SHP77 (cell line): ENCODE results near the gene ACADVL.

Source experiments
- DNase-seq, 2 experiments: peaks; one replicate each; lab custom pipeline; 2025; lab: John Stamatoyannopoulos, UW

ACADVL gene

DNA sequence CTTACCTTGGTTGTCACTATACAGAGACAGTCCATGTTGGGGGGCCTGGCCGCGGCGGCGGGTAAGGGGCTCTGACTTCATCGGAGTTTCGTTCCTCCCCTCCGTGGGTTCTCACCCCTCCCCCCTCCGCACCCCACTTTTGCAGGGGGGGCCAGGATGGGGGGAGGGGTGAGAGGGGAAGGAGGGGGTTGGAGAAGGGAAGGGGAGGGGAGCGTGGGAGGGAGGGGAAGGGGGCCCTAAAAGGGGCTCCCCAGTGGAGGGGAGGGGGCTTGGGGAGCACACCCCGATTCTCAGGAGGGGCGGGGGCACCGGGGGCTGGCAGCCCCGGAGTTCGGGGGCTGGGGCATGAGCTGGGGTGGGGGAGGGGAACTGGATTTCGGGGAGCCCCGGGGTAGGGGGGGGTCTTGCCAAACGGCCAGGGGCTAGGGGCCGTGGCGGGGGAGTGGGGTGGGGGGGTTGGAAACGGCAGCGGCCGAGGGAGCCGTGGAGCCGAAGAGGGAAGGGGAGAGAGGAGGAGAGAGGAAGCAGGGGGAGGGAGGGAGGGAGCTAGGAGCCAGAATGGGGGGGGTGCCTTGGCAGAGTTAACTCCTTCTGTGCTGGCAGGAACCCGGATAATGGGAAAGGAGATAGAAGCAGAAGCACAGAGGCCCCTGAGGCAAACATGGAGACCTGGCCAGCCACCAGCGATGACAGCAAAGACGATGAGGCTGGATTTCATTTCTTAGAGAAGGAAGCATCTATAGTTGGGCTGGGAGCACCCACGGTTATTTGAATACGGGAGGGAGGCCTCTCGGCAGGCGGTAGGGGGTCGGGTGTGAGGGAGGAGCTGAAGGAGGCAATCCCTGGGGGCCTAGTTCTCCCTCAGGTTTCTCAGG lies 2.4 kb upstream of the ACADVL start:
- peak; percentile 39 to 73 for DNase-seq

DNA sequence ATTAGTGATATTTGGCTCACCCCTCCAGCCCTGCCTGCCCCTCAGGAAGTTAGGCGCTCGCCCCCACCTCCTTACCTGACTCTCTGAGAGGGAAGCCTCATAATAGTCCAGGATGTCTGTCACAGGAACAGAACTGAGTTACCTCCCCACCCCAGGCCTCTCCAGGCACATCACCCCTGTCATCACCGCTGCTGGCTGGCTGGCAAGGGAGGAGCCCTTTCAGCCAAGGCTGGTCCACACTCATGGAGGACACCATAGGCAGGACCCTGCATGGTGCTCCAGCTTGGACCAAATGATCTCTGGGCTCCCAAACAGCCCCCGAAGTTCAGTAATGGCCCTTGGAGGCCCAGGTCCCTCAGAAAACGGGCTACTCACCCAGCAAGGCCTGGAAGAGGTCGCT lies 1.6 kb upstream of the ACADVL start:
- no peak for DNase-seq

GRCh38 chr17:7218758-7219157 lies 980 bp upstream of the ACADVL start:
- no peak for DNase-seq

DNA sequence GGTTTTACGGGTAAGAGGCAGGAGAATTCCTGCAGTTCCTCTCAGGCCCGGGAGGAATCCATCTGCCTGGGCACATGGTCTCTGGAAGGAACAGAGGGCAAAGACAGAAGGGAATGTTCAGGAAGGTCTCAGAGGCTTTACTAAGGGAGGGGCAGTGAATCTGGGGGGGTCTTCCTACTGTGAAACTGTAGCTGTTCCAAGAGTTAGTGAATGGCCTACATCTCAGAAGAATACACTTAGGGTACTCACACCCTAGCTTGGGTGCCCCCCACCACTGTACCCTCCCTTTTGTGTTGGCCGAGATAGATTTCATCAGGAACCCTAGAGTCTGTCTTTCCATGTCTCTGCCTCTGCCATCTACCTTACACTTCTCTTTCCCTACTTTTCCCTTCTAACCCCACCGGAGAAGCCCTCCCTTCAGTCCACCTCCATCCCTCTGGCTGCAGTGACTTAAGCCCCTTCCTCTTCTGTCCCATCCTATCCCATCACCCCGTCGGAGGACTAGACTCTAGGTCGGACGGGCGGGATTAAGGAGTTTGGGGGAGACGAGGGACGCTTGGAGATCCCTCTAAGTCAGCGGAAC lies 418 bp upstream of the ACADVL start:
- no peak for DNase-seq

- peak; percentile 45 to 77 for DNase-seq
These were observed 997 bp downstream of the ACADVL start for GRCh38 chr17:7220593-7221277.

DNA sequence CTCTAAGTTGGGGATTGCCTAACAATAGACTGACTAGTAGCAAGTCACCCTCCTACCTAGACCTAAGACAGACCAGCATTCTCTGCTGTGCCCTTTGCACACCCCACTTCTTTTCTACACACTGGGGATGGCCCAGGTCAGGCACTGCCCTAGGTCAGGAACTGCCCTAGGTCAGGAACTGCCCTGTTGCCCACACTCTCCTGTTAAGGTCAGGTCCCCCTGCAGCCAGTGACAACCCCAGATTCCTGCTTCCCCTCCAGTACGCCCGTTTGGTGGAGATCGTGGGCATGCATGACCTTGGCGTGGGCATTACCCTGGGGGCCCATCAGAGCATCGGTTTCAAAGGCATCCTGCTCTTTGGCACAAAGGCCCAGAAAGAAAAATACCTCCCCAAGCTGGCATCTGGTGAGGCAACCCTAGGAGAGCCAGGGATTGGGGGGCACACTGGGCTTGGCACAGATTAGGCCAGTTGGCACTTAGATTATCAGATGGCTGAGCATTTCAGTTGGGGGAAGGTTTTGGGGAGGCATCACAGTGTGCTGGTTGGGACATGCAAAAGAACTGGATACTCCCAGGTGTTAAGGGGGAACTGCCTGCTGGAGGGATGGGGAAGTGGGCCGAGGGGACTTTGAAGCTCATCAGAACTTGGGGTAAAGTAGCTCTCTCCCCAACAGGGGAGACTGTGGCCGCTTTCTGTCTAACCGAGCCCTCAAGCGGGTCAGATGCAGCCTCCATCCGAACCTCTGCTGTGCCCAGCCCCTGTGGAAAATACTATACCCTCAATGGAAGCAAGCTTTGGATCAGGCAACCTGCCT lies 1.7 kb downstream of the ACADVL start:
- no peak for DNase-seq

- no peak for DNase-seq
These were observed 2.6 kb downstream of the ACADVL start for GRCh38 chr17:7222093-7222971.

DNA sequence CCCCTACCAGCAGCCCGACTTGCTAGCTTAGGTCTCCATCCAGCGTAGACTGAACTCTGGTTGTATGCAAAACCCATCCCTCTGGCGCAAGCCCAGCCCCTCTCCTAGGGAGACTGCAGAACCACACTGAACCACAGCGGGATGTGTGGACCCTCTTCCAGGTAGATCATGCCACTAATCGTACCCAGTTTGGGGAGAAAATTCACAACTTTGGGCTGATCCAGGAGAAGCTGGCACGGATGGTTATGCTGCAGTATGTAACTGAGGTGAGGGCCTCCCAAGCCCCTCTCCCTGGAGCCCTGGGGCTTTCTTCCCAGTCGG lies 3.2 kb downstream of the ACADVL start:
- DNase-seq, result no peak

GRCh38 chr17:7223375-7223774 lies 3.6 kb downstream of the ACADVL start:
- no peak for DNase-seq

DNA sequence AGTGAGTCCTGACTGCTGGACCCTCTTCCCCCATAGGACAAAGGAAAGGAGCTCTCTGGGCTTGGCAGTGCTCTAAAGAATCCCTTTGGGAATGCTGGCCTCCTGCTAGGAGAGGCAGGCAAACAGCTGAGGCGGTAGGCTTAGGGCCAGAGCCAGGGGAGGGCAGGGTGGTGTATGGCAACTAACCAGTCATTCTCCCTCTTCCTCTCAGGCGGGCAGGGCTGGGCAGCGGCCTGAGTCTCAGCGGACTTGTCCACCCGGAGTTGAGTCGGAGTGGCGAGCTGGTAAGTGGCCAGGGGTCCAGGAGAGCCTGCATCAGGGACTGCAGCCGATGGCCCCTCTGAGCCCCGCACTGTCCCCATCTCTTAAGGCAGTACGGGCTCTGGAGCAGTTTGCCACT lies 4.4 kb downstream of the ACADVL start:
- DNase-seq, result no peak

- no peak for DNase-seq
These were observed 4.9 kb downstream of the ACADVL start for GRCh38 chr17:7224661-7225111.

DNA sequence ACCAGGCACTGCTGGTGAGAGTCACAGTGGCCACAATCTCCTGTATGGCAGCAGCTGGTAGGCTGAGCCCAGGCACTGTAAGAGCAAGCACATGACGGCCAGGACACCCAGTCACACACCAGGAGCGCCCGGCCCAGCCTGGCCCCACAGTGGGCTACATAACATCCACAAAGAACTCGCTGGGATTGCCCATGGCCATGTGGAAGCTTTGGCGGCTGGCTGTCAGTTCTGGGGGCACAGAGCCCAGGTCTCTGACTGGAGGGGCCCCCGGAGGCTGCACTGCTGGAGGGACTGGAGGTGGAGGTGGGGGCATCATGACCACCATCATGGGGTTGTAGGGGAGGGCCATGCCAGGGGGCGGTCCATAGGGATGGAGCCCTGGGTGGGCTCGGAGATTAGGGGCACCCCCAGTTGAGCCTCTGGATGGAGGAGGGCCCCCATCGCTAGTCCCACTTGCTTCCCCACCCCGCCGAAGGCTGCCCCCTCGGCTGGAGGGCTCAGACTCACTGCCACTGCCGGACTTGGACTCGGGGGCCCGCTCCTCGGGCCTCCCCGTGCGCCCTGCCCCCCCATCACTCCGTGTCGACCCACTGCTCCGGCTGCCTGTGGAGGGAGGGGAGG lies 6.1 kb downstream of the ACADVL start:
- DNase-seq, result no peak

GRCh38 chr17:7226721-7227710 lies 7.3 kb downstream of the ACADVL start:
- DNase-seq, result no peak

GRCh38 chr17:7228920-7229319 lies 9.2 kb downstream of the ACADVL start:
- no peak for DNase-seq

GRCh38 chr17:7229504-7229903 lies 9.8 kb downstream of the ACADVL start:
- no peak for DNase-seq

GRCh38 chr17:7232114-7232513 lies 12.4 kb downstream of the ACADVL start:
- no peak for DNase-seq

- DNase-seq, result no peak
These were observed 14.0 kb downstream of the ACADVL start for GRCh38 chr17:7233701-7234082.

GRCh38 chr17:7234083-7234951 lies 14.6 kb downstream of the ACADVL start, which contains the start of gene DVL2:
Gene DVL2 (minus strand): TSS chr17:7234517. CDS start chr17:7234262, 255 bp downstream.
- peak; percentile 94 to 96 for DNase-seq
